Adrenal gland (tissue), 5 donors: ENCODE results near the gene ABCC6.
"Not testable (repeated sequence)": the region's sequence is repeated elsewhere in the genome, so short reads cannot be mapped to it uniquely, and the experiment has no call there.

ENCODE experiments used
- POLR2A ChIP-seq, 2 donors: fragments of 450-650 bp; IDR thresholded peaks; one replicate each; pipeline ENCODE4 v1.6.1; 2017; ENCODE audit warnings: antibody characterized with exemption in 2 of 2, mild to moderate bottlenecking in 2 of 2, moderate library complexity in 1 of 2
- TF ChIP-seq, protein P1 (sequence below), 6 experiments: fragments of 450-650 bp in 4 of 6; fragments of 200-600 bp in 2 of 6; sonication (generic) in 1 of 6; IDR thresholded peaks; 1 replicate in 5 of 6; 2 replicates in 1 of 6; pipeline versions ENCODE4 v1.5.1 to v1.8.0; 2016 to 2021; ENCODE audit warnings: antibody characterized with exemption in 6 of 6, mild to moderate bottlenecking in 2 of 6, moderate library complexity in 1 of 6
- donor health status: DM: no; HTN: no; CAD: no.

DNA sequence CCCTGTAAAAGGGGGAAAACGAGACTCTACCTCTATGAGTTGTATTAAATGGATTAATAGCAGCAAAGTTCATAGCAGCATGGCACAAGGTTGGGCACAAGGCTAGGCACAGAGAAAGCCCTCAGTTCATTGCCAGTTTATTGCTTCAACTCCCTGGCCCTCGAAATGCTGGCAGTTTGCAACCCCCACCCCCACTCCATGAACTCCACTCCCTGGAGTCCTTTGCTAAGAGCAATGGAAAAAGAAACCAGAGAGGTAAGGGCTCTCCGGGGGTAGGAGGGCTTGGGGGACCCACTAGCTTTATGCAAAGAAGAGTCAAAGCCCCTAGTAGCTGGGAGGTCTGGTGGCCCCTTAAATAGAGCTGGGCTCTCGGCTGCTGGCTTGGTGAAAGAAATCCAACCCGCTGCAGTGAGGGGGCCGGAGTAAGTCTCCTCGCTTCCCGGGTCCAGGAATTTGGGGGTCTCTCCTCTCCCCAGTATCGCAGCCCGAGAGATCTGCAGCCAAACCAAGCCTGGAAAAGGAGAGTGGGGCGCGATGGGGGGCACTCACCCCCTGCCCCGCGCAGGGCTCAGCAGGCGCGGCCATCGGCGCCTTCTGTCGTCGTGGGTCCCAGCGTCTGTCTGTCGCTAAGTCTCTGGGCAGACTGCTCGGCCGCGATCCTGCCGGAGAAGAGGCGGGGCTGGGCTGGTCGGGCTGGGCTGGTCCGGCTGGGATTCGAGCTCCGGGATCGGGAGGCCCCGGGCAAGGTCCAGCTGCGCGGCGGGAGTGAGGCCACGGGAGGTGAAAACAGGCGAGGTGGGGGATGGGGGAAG, at the start of gene ABCC6:
- TF ChIP-seq, protein P1, sequence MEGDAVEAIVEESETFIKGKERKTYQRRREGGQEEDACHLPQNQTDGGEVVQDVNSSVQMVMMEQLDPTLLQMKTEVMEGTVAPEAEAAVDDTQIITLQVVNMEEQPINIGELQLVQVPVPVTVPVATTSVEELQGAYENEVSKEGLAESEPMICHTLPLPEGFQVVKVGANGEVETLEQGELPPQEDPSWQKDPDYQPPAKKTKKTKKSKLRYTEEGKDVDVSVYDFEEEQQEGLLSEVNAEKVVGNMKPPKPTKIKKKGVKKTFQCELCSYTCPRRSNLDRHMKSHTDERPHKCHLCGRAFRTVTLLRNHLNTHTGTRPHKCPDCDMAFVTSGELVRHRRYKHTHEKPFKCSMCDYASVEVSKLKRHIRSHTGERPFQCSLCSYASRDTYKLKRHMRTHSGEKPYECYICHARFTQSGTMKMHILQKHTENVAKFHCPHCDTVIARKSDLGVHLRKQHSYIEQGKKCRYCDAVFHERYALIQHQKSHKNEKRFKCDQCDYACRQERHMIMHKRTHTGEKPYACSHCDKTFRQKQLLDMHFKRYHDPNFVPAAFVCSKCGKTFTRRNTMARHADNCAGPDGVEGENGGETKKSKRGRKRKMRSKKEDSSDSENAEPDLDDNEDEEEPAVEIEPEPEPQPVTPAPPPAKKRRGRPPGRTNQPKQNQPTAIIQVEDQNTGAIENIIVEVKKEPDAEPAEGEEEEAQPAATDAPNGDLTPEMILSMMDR (IDR thresholded peaks at IDR 0.05) = not testable (repeated sequence)
- not testable (repeated sequence) for TF ChIP-seq POLR2A (IDR thresholded peaks at IDR 0.05)
